Thymus (tissue), 14 donors: Measurements from ENCODE around the gene SMIM14. TPM values are rescaled to one million over a fixed set of nuclear protein-coding genes. Genes with fewer than 3 reads are reported as not detected.
"Not testable (repeated sequence)": the region's sequence is repeated elsewhere in the genome, so short reads cannot be mapped to it uniquely, and the experiment has no call there.

Experiments
- DNase-seq, 9 donors: peaks; one replicate each; pipeline ENCODE4 v3.0.0-alpha.2; 2013; ENCODE audit warnings: low spot score in 9 of 9, low read depth in 6 of 9, missing footprints in 1 of 9
- H3K27ac ChIP-seq, 2 donors: one replicate each; pipeline ENCODE4 v1.5.1; 2013; ENCODE audit warnings: control low read depth in 1 of 2, low read depth in 1 of 2, low read length in 1 of 2, mild to moderate bottlenecking in 1 of 2, moderate library complexity in 1 of 2
- H3K27me3 ChIP-seq, 2 donors: one replicate each; pipeline ENCODE4 v1.5.1; 2013; ENCODE audit warnings: low read length in 1 of 2; ENCODE audit not compliant: control insufficient read depth in 2 of 2, insufficient read depth in 1 of 2
- H3K36me3 ChIP-seq, 2 donors: one replicate each; pipeline ENCODE4 v1.5.1; 2013; ENCODE audit warnings: low read length in 1 of 2, mild to moderate bottlenecking in 1 of 2, moderate library complexity in 1 of 2; ENCODE audit not compliant: control insufficient read depth in 2 of 2, insufficient read depth in 2 of 2
- H3K4me1 ChIP-seq, 2 donors: one replicate each; pipeline ENCODE4 v1.5.1; 2013; ENCODE audit warnings: low read length in 2 of 2; ENCODE audit not compliant: control insufficient read depth in 2 of 2, insufficient read depth in 2 of 2
- H3K4me3 ChIP-seq, 2 donors: one replicate each; pipeline ENCODE4 v1.5.1; 2013; ENCODE audit warnings: low read length in 2 of 2, control low read depth in 1 of 2, mild to moderate bottlenecking in 1 of 2
- H3K9me3 ChIP-seq, 2 donors: one replicate each; pipeline ENCODE4 v1.5.1; 2013; ENCODE audit warnings: low read length in 1 of 2, mild to moderate bottlenecking in 1 of 2; ENCODE audit not compliant: control insufficient read depth in 2 of 2, insufficient read depth in 1 of 2
- WGBS: extraction: QIAGEN DNeasy Blood & Tissue Kit; methylation state at CpG from one replicate; pipeline ENCODE4 v1.1.7; 2013; 5-methylcytosine and 5-hydroxymethylcytosine counted together
- long read RNA-seq, 10 donors: transcript quantifications; one replicate each; lab custom pipeline, GENCODE V29; 2026
- polyA plus RNA-seq: library from polyadenylated mRNA; stranded (reverse); fragments of 200-250 nt; gene quantifications from one replicate; pipeline ENCODE4 v1.2.3, GENCODE V29; 2013
- total RNA-seq: library from RNA; stranded (reverse); fragments of 120-200 nt; gene quantifications from one replicate; pipeline ENCODE4 v1.2.4, GENCODE V29; 2013
- donor health status: healthy.

SMIM14 gene
- 13.0 TPM for total RNA-seq
- polyA plus RNA-seq: 42.0 TPM
- long read RNA-seq, donor 1, full-length matches to known transcripts: 1 of 1 reads
- long read RNA-seq, donor 1, partial matches to known transcripts: 0 of 1 reads
- long read RNA-seq, donor 1, other reads (novel, unspliced or antisense): 0 of 1 reads
- long read RNA-seq, donor 2: 0 reads
- long read RNA-seq, donor 3, full-length matches to known transcripts: 14 of 14 reads
- long read RNA-seq, donor 3, partial matches to known transcripts: 0 of 14 reads
- long read RNA-seq, donor 3, other reads (novel, unspliced or antisense): 0 of 14 reads
- long read RNA-seq, donor 4, full-length matches to known transcripts: 3 of 3 reads
- long read RNA-seq, donor 4, partial matches to known transcripts: 0 of 3 reads
- long read RNA-seq, donor 4, other reads (novel, unspliced or antisense): 0 of 3 reads
- long read RNA-seq, donor 5, full-length matches to known transcripts: 11 of 11 reads
- long read RNA-seq, donor 5, partial matches to known transcripts: 0 of 11 reads
- long read RNA-seq, donor 5, other reads (novel, unspliced or antisense): 0 of 11 reads
- long read RNA-seq, donor 6, full-length matches to known transcripts: 9 of 9 reads
- long read RNA-seq, donor 6, partial matches to known transcripts: 0 of 9 reads
- long read RNA-seq, donor 6, other reads (novel, unspliced or antisense): 0 of 9 reads
- long read RNA-seq, donor 7, full-length matches to known transcripts: 12 of 165 reads
- long read RNA-seq, donor 7, partial matches to known transcripts: 22 of 165 reads
- long read RNA-seq, donor 7, other reads (novel, unspliced or antisense): 131 of 165 reads
- long read RNA-seq, donor 8, full-length matches to known transcripts: 8 of 8 reads
- long read RNA-seq, donor 8, partial matches to known transcripts: 0 of 8 reads
- long read RNA-seq, donor 8, other reads (novel, unspliced or antisense): 0 of 8 reads
- long read RNA-seq, donor 9, full-length matches to known transcripts: 3 of 3 reads
- long read RNA-seq, donor 9, partial matches to known transcripts: 0 of 3 reads
- long read RNA-seq, donor 9, other reads (novel, unspliced or antisense): 0 of 3 reads
- long read RNA-seq, donor 10, full-length matches to known transcripts: 9 of 9 reads
- long read RNA-seq, donor 10, partial matches to known transcripts: 0 of 9 reads
- long read RNA-seq, donor 10, other reads (novel, unspliced or antisense): 0 of 9 reads

DNA sequence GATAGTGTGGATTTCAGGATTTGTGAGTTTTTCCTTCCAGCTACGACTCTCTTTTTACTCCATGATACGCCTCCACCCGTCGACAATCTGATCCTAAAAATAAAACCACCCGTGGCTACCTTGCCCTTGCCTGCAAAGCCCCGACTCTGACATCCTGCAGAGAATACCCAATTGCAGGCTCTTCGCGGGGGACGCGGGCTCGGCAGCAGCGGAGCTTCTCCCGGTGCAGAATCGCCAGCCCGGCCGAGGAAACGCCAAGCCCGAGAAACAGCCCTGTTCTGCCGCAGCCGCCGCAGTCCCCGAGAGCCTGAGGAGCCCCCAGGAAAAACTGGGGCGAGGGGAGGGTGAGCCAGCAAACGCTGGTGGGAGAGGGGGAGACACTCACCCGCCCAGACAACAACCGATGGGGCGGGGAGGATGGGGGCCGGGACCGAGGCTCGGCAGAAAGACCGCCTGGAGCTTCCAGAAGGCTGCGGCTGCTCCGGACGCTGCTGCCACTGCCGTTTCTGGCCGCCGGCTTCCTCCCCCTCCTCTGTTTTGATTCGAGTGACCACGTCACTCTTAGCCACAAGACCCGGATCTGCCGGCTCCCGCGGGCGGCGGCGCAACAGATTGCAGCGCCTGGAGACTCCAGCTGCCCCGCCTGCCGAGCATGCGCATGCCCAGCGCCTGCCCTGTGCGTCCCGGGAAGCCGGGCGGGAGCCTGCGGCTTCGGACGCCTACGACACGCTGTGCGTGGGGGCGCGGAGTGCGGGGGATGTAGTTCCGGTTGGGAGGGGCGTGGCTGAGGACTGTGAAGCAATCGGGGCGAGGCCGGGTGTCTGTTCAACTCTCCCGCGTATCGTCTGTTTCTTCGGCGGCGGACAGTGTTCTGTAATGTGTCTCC is at the start of gene SMIM14:
TSS of gene SMIM14 (minus strand) at position 512 of the 886 bp plus-strand sequence. CDS start 33,720 bp downstream, outside the sequence.
- Histone ChIP-seq H3K4me3 (peak within 1 kb of the TSS; percentile 69 to 86), H3K27me3 (peaks cover 0 to 2% of the 10 kb centered on the region in 2 donors), H3K27ac (peak within 1 kb of the TSS; percentile 61 to 87), H3K4me1 (peaks cover 6 to 8% of the 10 kb centered on the region in 2 donors), H3K36me3 (no peaks in the 10 kb centered on the region), H3K9me3 (no peaks in the 10 kb centered on the region)
- DNase-seq: peak; percentile 54 to 89 (median 74)
- under 1% methylated on average over 75 of the region's 75 CpGs for WGBS

DNA sequence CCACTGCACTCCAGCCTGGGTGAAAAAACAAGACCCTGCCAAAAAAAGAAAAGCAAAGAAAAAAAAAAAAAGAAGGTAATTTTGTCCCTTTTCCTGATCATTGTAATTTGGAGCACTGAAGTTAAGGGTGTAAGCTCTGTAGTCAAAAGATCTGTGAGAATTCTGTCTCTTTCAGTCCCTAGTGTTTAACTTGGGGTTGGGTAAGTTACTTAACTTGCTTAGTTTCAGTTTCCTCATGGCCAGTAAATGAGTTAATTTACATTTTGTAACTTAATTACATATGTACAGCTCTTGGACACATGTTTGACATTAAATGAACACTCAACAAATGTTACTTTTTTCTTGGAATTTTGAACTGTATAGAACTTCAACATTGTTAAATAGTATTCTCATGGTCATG is 48.3 kb upstream of the SMIM14 start:
- no peaks in the 10 kb centered on the region for H3K27me3 ChIP-seq
- no peaks in the 10 kb centered on the region for H3K36me3 ChIP-seq
- no peaks in the 10 kb centered on the region for H3K9me3 ChIP-seq
- H3K4me3 ChIP-seq: no peak overlapping the region
- DNase-seq: no peak
- no peak overlapping the region for H3K27ac ChIP-seq
- no peaks in the 10 kb centered on the region for H3K4me1 ChIP-seq

- H3K27me3 ChIP-seq: no peaks in the 10 kb centered on the region
- H3K27ac ChIP-seq: no peak overlapping the region
- no peaks in the 10 kb centered on the region for H3K9me3 ChIP-seq
- H3K36me3 ChIP-seq: no peaks in the 10 kb centered on the region
- no peak for DNase-seq
- no peak overlapping the region for H3K4me3 ChIP-seq
- H3K4me1 ChIP-seq: no peaks in the 10 kb centered on the region
- WGBS: 0% methylated on average over 1 of the region's 1 CpG
Observed at GRCh38 chr4:39685990-39686389, 47.3 kb upstream of the SMIM14 start.

DNA sequence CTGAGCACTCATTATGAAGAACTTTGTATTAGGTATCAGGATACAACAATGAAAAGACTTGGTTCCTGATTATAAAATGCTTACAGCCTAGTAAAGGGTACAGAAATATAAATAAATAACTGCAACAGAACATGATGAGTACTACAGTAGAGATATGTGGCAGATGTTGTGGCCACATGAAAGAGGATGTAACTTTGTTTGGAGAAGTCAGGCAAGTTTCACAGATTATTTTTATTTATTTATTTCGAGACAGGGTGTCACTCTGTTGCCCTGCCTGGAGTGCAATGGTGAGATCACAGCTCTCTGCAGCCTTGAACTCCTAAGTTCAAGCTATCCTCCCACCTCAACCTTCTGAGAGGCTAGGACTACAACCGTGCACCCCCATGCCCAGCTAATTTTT is 43.5 kb upstream of the SMIM14 start:
- H3K27me3 ChIP-seq: no peaks in the 10 kb centered on the region
- H3K4me3 ChIP-seq: no peak overlapping the region
- no peaks in the 10 kb centered on the region for H3K9me3 ChIP-seq
- H3K27ac ChIP-seq: no peak overlapping the region
- DNase-seq: no peak
- H3K36me3 ChIP-seq: no peaks in the 10 kb centered on the region
- H3K4me1 ChIP-seq: no peaks in the 10 kb centered on the region
- 74% methylated on average over 2 of the region's 2 CpGs for WGBS

GRCh38 chr4:39681003-39681402 is 42.3 kb upstream of the SMIM14 start:
- not testable (repeated sequence) for H3K27me3 ChIP-seq, H3K9me3 ChIP-seq, H3K4me1 ChIP-seq, H3K36me3 ChIP-seq, H3K27ac ChIP-seq, DNase-seq, H3K4me3 ChIP-seq
- 94% methylated on average over 2 of the region's 2 CpGs for WGBS

GRCh38 chr4:39675681-39676080 is 37.0 kb upstream of the SMIM14 start:
- not testable (repeated sequence) for H3K36me3 ChIP-seq, H3K4me3 ChIP-seq, H3K27me3 ChIP-seq, H3K4me1 ChIP-seq, DNase-seq, H3K9me3 ChIP-seq, H3K27ac ChIP-seq
- WGBS: 99% methylated on average over 10 of the region's 10 CpGs

GRCh38 chr4:39670296-39670695 is 31.6 kb upstream of the SMIM14 start:
- not testable (repeated sequence) for H3K27me3 ChIP-seq, H3K36me3 ChIP-seq, H3K4me1 ChIP-seq, H3K9me3 ChIP-seq, H3K4me3 ChIP-seq, DNase-seq, H3K27ac ChIP-seq
- 100% methylated on average over 1 of the region's 1 CpG for WGBS

DNA sequence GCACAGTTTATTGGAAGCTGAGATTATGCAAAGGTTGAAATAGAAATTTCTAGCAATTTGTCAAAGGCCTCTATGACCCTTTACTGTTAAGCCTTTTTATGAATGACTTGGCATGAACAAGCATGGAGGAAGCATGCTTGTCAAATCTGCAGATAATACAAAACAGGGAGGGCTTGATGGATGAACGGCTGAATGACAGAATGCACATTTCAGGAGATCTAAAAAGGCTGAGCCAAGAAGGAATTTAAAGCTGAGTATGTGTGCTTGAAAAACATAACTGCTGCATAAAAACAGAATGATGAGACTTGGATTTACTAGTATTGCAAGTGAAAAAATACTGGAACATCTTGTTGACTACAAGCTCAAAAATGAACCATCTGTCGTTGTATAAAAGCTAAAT is 30.2 kb upstream of the SMIM14 start:
- H3K27me3 ChIP-seq: no peaks in the 10 kb centered on the region
- H3K4me1 ChIP-seq: no peaks in the 10 kb centered on the region
- H3K27ac ChIP-seq: no peak overlapping the region
- 95% methylated on average over 2 of the region's 2 CpGs for WGBS
- H3K9me3 ChIP-seq: no peaks in the 10 kb centered on the region
- DNase-seq: no peak
- no peaks in the 10 kb centered on the region for H3K36me3 ChIP-seq
- H3K4me3 ChIP-seq: no peak overlapping the region
